GM12864 (cell line): ENCODE data around the gene KRTAP10-9.
"Not testable (repeated sequence)": the region's sequence is repeated elsewhere in the genome, so short reads cannot be mapped to it uniquely, and the experiment has no call there.

ENCODE experiments used
- DNase-seq: peaks from one replicate; pipeline ENCODE4 v3.0.0-alpha.2; 2011; ENCODE audit warnings: low read depth
- H3K4me3 ChIP-seq: 2 replicates; pipeline ENCODE4 v1.5.1; 2011; ENCODE audit warnings: mild to moderate bottlenecking, low read depth, low read length, control low read depth
- CTCF ChIP-seq: IDR thresholded peaks from 2 replicates; pipeline ENCODE4 v1.5.1; 2011; ENCODE audit warnings: low read depth, mild to moderate bottlenecking, moderate library complexity, low read length, control low read depth, inconsistent platforms; ENCODE audit errors: missing control alignments

Gene KRTAP10-9

GRCh38 chr21:44639331-44639655 lies 12.4 kb downstream of the KRTAP10-9 start:
- TF ChIP-seq CTCF: no peak
- no peak overlapping the region for H3K4me3 ChIP-seq

GRCh38 chr21:44640761-44641160 lies 13.9 kb downstream of the KRTAP10-9 start:
- H3K4me3 ChIP-seq: no peak overlapping the region
- TF ChIP-seq CTCF: no peak
- DNase-seq: no peak

More at GRCh38 chr21:44639331-44639655, 12.4 kb downstream of the KRTAP10-9 start:
- no peak for DNase-seq

GRCh38 chr21:44643741-44644310 lies 16.9 kb downstream of the KRTAP10-9 start:
- no peak for DNase-seq
- no peak for TF ChIP-seq CTCF
- no peak overlapping the region for H3K4me3 ChIP-seq

- no peak for DNase-seq
- no peak overlapping the region for H3K4me3 ChIP-seq
- TF ChIP-seq CTCF: no peak
These were observed 18.0 kb downstream of the KRTAP10-9 start for GRCh38 chr21:44644878-44645277.

GRCh38 chr21:44646366-44647221 lies 19.7 kb downstream of the KRTAP10-9 start, which contains the start of gene KRTAP10-11:
TSS of gene KRTAP10-11 (plus strand) at chr21:44646414. CDS start at chr21:44646459, 45 bp downstream.
- H3K4me3 ChIP-seq, DNase-seq: not testable (repeated sequence)

GRCh38 chr21:44647222-44647552 lies 20.3 kb downstream of the KRTAP10-9 start:
- H3K4me3 ChIP-seq: no peak overlapping the region
- DNase-seq: no peak
- no peak for TF ChIP-seq CTCF

GRCh38 chr21:44648557-44649311 lies 21.8 kb downstream of the KRTAP10-9 start:
- no peak for TF ChIP-seq CTCF
- no peak for DNase-seq
- H3K4me3 ChIP-seq: no peak overlapping the region
